ENCODE results near the gene CYP3A4.

Gene CYP3A4

GRCh38 chr7:99720800-99721595 is 63.0 kb downstream of the CYP3A4 start:
- DNase-seq (ENCODE audit: low spot score), result no peak
- in situ Hi-C loops (cut with MboI; ENCODE audit: low pct_unique_long_range_greater_than_20kb, low sequenced_read_pairs, unreplicated experiment), result no loop called here
- no peak for TF ChIP-seq CTCF (IDR thresholded peaks at IDR 0.05; ENCODE audit: extremely low read depth, insufficient read depth, missing control alignments)

GRCh38 chr7:99719996-99720769 is 63.8 kb downstream of the CYP3A4 start:
- no peak for DNase-seq (ENCODE audit: low spot score)
- in situ Hi-C loops (cut with MboI; ENCODE audit: low pct_unique_long_range_greater_than_20kb, low sequenced_read_pairs, unreplicated experiment), result no loop called here
- no peak for TF ChIP-seq CTCF (IDR thresholded peaks at IDR 0.05; ENCODE audit: extremely low read depth, insufficient read depth, missing control alignments)

GRCh38 chr7:99713995-99714570 is 69.9 kb downstream of the CYP3A4 start:
- no peak for TF ChIP-seq CTCF (IDR thresholded peaks at IDR 0.05; ENCODE audit: extremely low read depth, insufficient read depth, missing control alignments)
- in situ Hi-C loops (cut with MboI; ENCODE audit: low pct_unique_long_range_greater_than_20kb, low sequenced_read_pairs, unreplicated experiment), result no loop called here
- no peak for DNase-seq (ENCODE audit: low spot score)

- DNase-seq (ENCODE audit: low spot score), result no peak
- in situ Hi-C loops (cut with MboI; ENCODE audit: low pct_unique_long_range_greater_than_20kb, low sequenced_read_pairs, unreplicated experiment), result no loop called here
- TF ChIP-seq CTCF (IDR thresholded peaks at IDR 0.05; ENCODE audit: extremely low read depth, insufficient read depth, missing control alignments), result no peak
Observed at GRCh38 chr7:99709838-99710578, 74.0 kb downstream of the CYP3A4 start.

GRCh38 chr7:99709260-99709659 is 74.7 kb downstream of the CYP3A4 start:
- in situ Hi-C loops (cut with MboI; ENCODE audit: low pct_unique_long_range_greater_than_20kb, low sequenced_read_pairs, unreplicated experiment), result no loop called here
- TF ChIP-seq CTCF (IDR thresholded peaks at IDR 0.05; ENCODE audit: extremely low read depth, insufficient read depth, missing control alignments), result no peak
- DNase-seq (ENCODE audit: low spot score), result no peak

GRCh38 chr7:99707096-99707495 is 76.9 kb downstream of the CYP3A4 start:
- in situ Hi-C loops (cut with MboI; ENCODE audit: low pct_unique_long_range_greater_than_20kb, low sequenced_read_pairs, unreplicated experiment), result no loop called here
- no peak for DNase-seq (ENCODE audit: low spot score)
- TF ChIP-seq CTCF (IDR thresholded peaks at IDR 0.05; ENCODE audit: extremely low read depth, insufficient read depth, missing control alignments), result no peak

Measured in GM13977 (cell line).